IMR-90 (cell line): ENCODE measurements around the gene DYNC2H1. TPM values are rescaled to one million over a fixed set of nuclear protein-coding genes. Genes with fewer than 3 reads are reported as not detected.

Experiments used
- ATAC-seq: fragments of 200-7000 bp; cut with Tn5 transposase; 2 replicates; pipeline ENCODE4 v1.9.1; 2020; ENCODE audit warnings: low read depth, mild to moderate bottlenecking, moderate library complexity
- BruUV-seq: library from RNA; stranded (reverse); fragments of 400-500 nt; replicated peaks from 2 replicates; lab custom pipeline; 2021; lab: Mats Ljungman, UMichigan
- CTCF ChIA-PET: fragments of 300-600 bp; formaldehyde crosslinking; extraction: SDS; loops from one replicate; lab custom pipeline; 2021; ENCODE audit warnings: antibody characterized with exemption; lab: Yijun Ruan, JAX
- POLR2A ChIA-PET: fragments of 300-600 bp; sonication (Branson Sonifier 250); formaldehyde crosslinking; loops from one replicate; lab custom pipeline; 2022; ENCODE audit warnings: antibody characterized with exemption; ENCODE audit not compliant: unreplicated experiment; lab: Charles Lee
- DNase-seq: peaks from one replicate; pipeline ENCODE4 v3.0.0; 2013
- H2AFZ ChIP-seq: replicated peaks from 2 replicates; pipeline ENCODE3; 2013; ENCODE audit warnings: low read length, mild to moderate bottlenecking; ENCODE audit not compliant: poor library complexity
- H2AK5ac ChIP-seq: 2 replicates; pipeline ENCODE4 v1.6.1; 2013; ENCODE audit warnings: low read depth, low read length, inconsistent platforms
- H2AK9ac ChIP-seq: replicated peaks from 2 replicates; pipeline ENCODE3; 2013; ENCODE audit warnings: mild to moderate bottlenecking, low read depth, low read length, moderate library complexity; ENCODE audit not compliant: poor library complexity
- H2BK120ac ChIP-seq: 2 replicates; pipeline ENCODE4 v1.6.1; 2013; ENCODE audit warnings: low read depth, low read length, inconsistent platforms
- H2BK15ac ChIP-seq: 3 replicates; pipeline ENCODE4 v1.6.1; 2013; ENCODE audit warnings: low read depth, low read length, inconsistent platforms
- H2BK20ac ChIP-seq: 2 replicates; pipeline ENCODE4 v1.6.1; 2013; ENCODE audit warnings: low read depth, mild to moderate bottlenecking, inconsistent platforms, low read length, moderate library complexity
- H2BK5ac ChIP-seq: 2 replicates; pipeline ENCODE4 v1.6.1; 2013; ENCODE audit warnings: mild to moderate bottlenecking, low read depth, low read length, inconsistent platforms; ENCODE audit not compliant: poor library complexity, severe bottlenecking
- H3K14ac ChIP-seq: replicated peaks from 2 replicates; pipeline ENCODE4 v1.6.1; 2013; ENCODE audit warnings: low read depth, low read length, inconsistent platforms
- H3K18ac ChIP-seq: 2 replicates; pipeline ENCODE4 v1.6.1; 2013; ENCODE audit warnings: low read depth, low read length, control low read depth
- H3K23ac ChIP-seq: 2 replicates; pipeline ENCODE4 v1.6.1; 2013; ENCODE audit warnings: low read depth, low read length, inconsistent platforms
- H3K27ac ChIP-seq: 2 replicates; pipeline ENCODE4 v1.5.1; 2013; ENCODE audit warnings: mild to moderate bottlenecking, control low read depth, low read length; ENCODE audit not compliant: insufficient read depth
- H3K27me3 ChIP-seq: 2 replicates; pipeline ENCODE4 v1.6.1; 2013; ENCODE audit warnings: low read length; ENCODE audit not compliant: control insufficient read depth, insufficient read depth
- H3K36me3 ChIP-seq: 2 replicates; pipeline ENCODE4 v1.6.1; 2013; ENCODE audit warnings: low read length, mixed read lengths; ENCODE audit not compliant: control insufficient read depth, insufficient read depth
- H3K4ac ChIP-seq: 2 replicates; pipeline ENCODE4 v1.6.1; 2013; ENCODE audit warnings: low read depth, low read length, inconsistent platforms
- H3K4me1 ChIP-seq: 2 replicates; pipeline ENCODE4 v1.6.1; 2013; ENCODE audit warnings: low read length, mixed read lengths; ENCODE audit not compliant: control insufficient read depth, insufficient read depth
- H3K4me2 ChIP-seq: 2 replicates; pipeline ENCODE4 v1.6.1; 2013; ENCODE audit warnings: low read depth, mild to moderate bottlenecking, control low read depth, low read length, moderate library complexity
- H3K4me3 ChIP-seq: 2 replicates; pipeline ENCODE4 v1.5.1; 2013; ENCODE audit warnings: low read depth, mild to moderate bottlenecking, control low read depth, low read length, moderate library complexity; ENCODE audit not compliant: insufficient read depth
- H3K56ac ChIP-seq: 2 replicates; pipeline ENCODE4 v1.6.1; 2013; ENCODE audit warnings: low read length, inconsistent platforms; ENCODE audit not compliant: insufficient read depth; ENCODE audit errors: extremely low read depth
- H3K79me1 ChIP-seq, 2 experiments: 2 replicates each; pipeline ENCODE4 v1.6.1; 2013; ENCODE audit warnings: low read length in 2 of 2, inconsistent platforms in 1 of 2, low read depth in 1 of 2
- H3K9ac ChIP-seq: 2 replicates; pipeline ENCODE4 v1.6.1; 2013; ENCODE audit warnings: low read depth, low read length, control low read depth
- H3K9me1 ChIP-seq: 2 replicates; pipeline ENCODE4 v1.6.1; 2013; ENCODE audit warnings: low read length, inconsistent platforms; ENCODE audit not compliant: insufficient read depth
- H3K9me3 ChIP-seq: 2 replicates; pipeline ENCODE4 v1.6.1; 2013; ENCODE audit warnings: low read length; ENCODE audit not compliant: control insufficient read depth, insufficient read depth
- H4K20me1 ChIP-seq: 2 replicates; pipeline ENCODE4 v1.6.1; 2013; ENCODE audit warnings: low read length, inconsistent platforms; ENCODE audit not compliant: insufficient read depth
- H4K5ac ChIP-seq: 2 replicates; pipeline ENCODE4 v1.6.1; 2013; ENCODE audit warnings: mild to moderate bottlenecking, low read depth, low read length, control low read depth
- H4K8ac ChIP-seq, 2 experiments: 2 replicates each; pipeline ENCODE4 v1.6.1; 2013; ENCODE audit warnings: low read depth in 2 of 2, low read length in 2 of 2, control low read depth in 1 of 2, inconsistent platforms in 1 of 2
- H4K91ac ChIP-seq: 2 replicates; pipeline ENCODE4 v1.6.1; 2013; ENCODE audit warnings: low read depth, low read length, inconsistent platforms; ENCODE audit not compliant: insufficient read depth
- BHLHE40 ChIP-seq: fragments of 150-350 bp; IDR thresholded peaks from 2 replicates; pipeline ENCODE4 v1.6.1; 2016; ENCODE audit warnings: mild to moderate bottlenecking, low read depth, low read length
- CEBPB ChIP-seq: IDR thresholded peaks from 2 replicates; pipeline ENCODE4 v1.6.1; 2012; ENCODE audit warnings: low read depth, low read length, improper control_type of control experiment
- CHD1 ChIP-seq: IDR thresholded peaks from 2 replicates; pipeline ENCODE4 v1.6.1; 2012; ENCODE audit warnings: low read depth, low read length, improper control_type of control experiment
- FOS ChIP-seq: fragments of 150-350 bp; IDR thresholded peaks from 2 replicates; pipeline ENCODE4 v1.6.1; 2016; ENCODE audit warnings: low read depth, low read length
- MAZ ChIP-seq: IDR thresholded peaks from 2 replicates; pipeline ENCODE4 v1.6.1; 2012; ENCODE audit warnings: low read depth, mild to moderate bottlenecking, low read length, improper control_type of control experiment, moderate library complexity, borderline replicate concordance
- MXI1 ChIP-seq: IDR thresholded peaks from 2 replicates; pipeline ENCODE4 v1.6.1; 2012; ENCODE audit warnings: low read depth, mild to moderate bottlenecking, low read length, moderate library complexity, borderline replicate concordance
- NFE2L2 ChIP-seq: fragments of 150-350 bp; IDR thresholded peaks from 2 replicates; pipeline ENCODE4 v1.6.1; 2016; ENCODE audit warnings: low read depth, mild to moderate bottlenecking, low read length
- RAD21 ChIP-seq: IDR thresholded peaks from 2 replicates; pipeline ENCODE4 v1.6.1; 2012; ENCODE audit warnings: low read length, improper control_type of control experiment
- SMC3 ChIP-seq: fragments of 150-350 bp; IDR thresholded peaks from 2 replicates; pipeline ENCODE4 v1.6.1; 2016; ENCODE audit warnings: low read depth, mild to moderate bottlenecking, antibody characterized with exemption, low read length, moderate library complexity
- USF2 ChIP-seq: fragments of 150-350 bp; IDR thresholded peaks from 2 replicates; pipeline ENCODE4 v1.6.1; 2017; ENCODE audit warnings: mild to moderate bottlenecking, antibody characterized with exemption, low read length, low read depth
- WGBS, 2 experiments: methylation state at CpG; one replicate each; pipeline versions ENCODE4 v1.1.5 to v1.1.7; 2013; ENCODE audit warnings: missing lambda C conversion rate in 2 of 2; ENCODE audit not compliant: insufficient read length in 1 of 2; ENCODE audit errors: extremely low coverage in 2 of 2; 5-methylcytosine and 5-hydroxymethylcytosine counted together
- dilution Hi-C: fragments of 300-500 bp; cut with HindIII; formaldehyde crosslinking; loops from one replicate; pipeline ENCODE4 v1.14.3; 2018; ENCODE audit warnings: low sequenced_read_pairs; ENCODE audit not compliant: unreplicated experiment
- in situ Hi-C: fragments of 300-500 bp; cut with MboI; formaldehyde crosslinking; loops from 3 replicates; pipeline ENCODE4 v1.14.3; 2019; ENCODE audit warnings: low sequenced_read_pairs, inconsistent platforms, mixed read lengths
- intact Hi-C: fragments of 100-400 bp; cut with micrococcal nuclease; formaldehyde crosslinking; loops from 2 replicates; pipeline ENCODE4 v1.10.0; 2022
- polyA plus RNA-seq, 3 experiments: library from polyadenylated mRNA; depleted of rRNA; stranded (reverse); fragments of >200 nt; gene quantifications; 2 replicates each; pipeline ENCODE4 v1.2.3, GENCODE V29; 2012; ENCODE audit warnings: low replicate concordance in 1 of 3
- total RNA-seq: library from RNA; depleted of rRNA; stranded (reverse); fragments of >200 nt; gene quantifications from 2 replicates; pipeline ENCODE4 v1.2.3, GENCODE V29; 2012

The DYNC2H1 gene
- total and polyA plus RNA-seq, 2 of the 4 experiments (the other 2 are of a cell fraction): 5.7 to 21.0 TPM

- H3K9me3 ChIP-seq: no peaks in the 10 kb centered on the region
- no peak overlapping the region for H3K9ac ChIP-seq
- no peak overlapping the region for H3K4ac ChIP-seq
- DNase-seq (no peak), ATAC-seq (no peak)
- dilution Hi-C loops (no loop called here), in situ Hi-C loops (no loop called here), intact Hi-C loops (no loop called here)
- peaks cover 4% of the 10 kb centered on the region; the same call in 1 of the 2 replicates for H3K9me1 ChIP-seq
- no peaks in the 10 kb centered on the region for H3K27me3 ChIP-seq
- no peak overlapping the region for H2BK20ac ChIP-seq
- H3K4me1 ChIP-seq: no peaks in the 10 kb centered on the region
- no peak overlapping the region for H2BK15ac ChIP-seq
- no peak overlapping the region for H3K27ac ChIP-seq
- no peaks in the 10 kb centered on the region for H3K79me1 ChIP-seq
- H2AK9ac ChIP-seq: no peak overlapping the region
- no peak overlapping the region for H3K4me2 ChIP-seq
- H2AK5ac ChIP-seq: no peak overlapping the region
- BruUV-seq: no TSS peak
- H2BK120ac ChIP-seq: no peak overlapping the region
- H3K56ac ChIP-seq: no peak overlapping the region
- CTCF ChIA-PET: interaction anchor here (0.5 kb wide), 1 partner anchor 12 kb away, joined by 4 read pairs; no protein-coding TSS in a partner anchor
- WGBS, 2 experiments: no CpG with 5 or more reads among the region's 4 CpGs
- H3K18ac ChIP-seq: no peak overlapping the region
- H3K36me3 ChIP-seq: peaks cover 11% of the 10 kb centered on the region
- H4K5ac ChIP-seq: no peak overlapping the region
- H3K14ac ChIP-seq: no peak overlapping the region
- H4K8ac ChIP-seq: no peak overlapping the region
- H2BK5ac ChIP-seq: no peak overlapping the region
- no peak for TF ChIP-seq CEBPB
- no peak for TF ChIP-seq CHD1
- no peak for TF ChIP-seq FOS
- TF ChIP-seq NFE2L2: no peak
- no peak for TF ChIP-seq RAD21
- no peak for TF ChIP-seq BHLHE40
- TF ChIP-seq MXI1: no peak
- no peak for TF ChIP-seq SMC3
- TF ChIP-seq MAZ: no peak
- no peak for TF ChIP-seq USF2
- H4K91ac ChIP-seq: no peak overlapping the region
- no peak overlapping the region for H3K23ac ChIP-seq
- POLR2A ChIA-PET: interaction anchor here (0.6 kb wide), 1 partner anchor 38 kb away, joined by 3 read pairs; no protein-coding TSS in a partner anchor
- H4K20me1 ChIP-seq: no peaks in the 10 kb centered on the region
- no peak overlapping the region for H2AFZ ChIP-seq
- no peak overlapping the region for H3K4me3 ChIP-seq
These were observed 57.9 kb downstream of the DYNC2H1 start for GRCh38 chr11:103167166-103167565.
